NCI-H82 (cell line): ENCODE measurements around the gene CEP112.
"Not testable (repeated sequence)": the region's sequence is repeated elsewhere in the genome, so short reads cannot be mapped to it uniquely, and the experiment has no call there.

Source experiments
- DNase-seq: peaks from one replicate; lab custom pipeline; 2025; lab: John Stamatoyannopoulos, UW

The CEP112 gene

DNA sequence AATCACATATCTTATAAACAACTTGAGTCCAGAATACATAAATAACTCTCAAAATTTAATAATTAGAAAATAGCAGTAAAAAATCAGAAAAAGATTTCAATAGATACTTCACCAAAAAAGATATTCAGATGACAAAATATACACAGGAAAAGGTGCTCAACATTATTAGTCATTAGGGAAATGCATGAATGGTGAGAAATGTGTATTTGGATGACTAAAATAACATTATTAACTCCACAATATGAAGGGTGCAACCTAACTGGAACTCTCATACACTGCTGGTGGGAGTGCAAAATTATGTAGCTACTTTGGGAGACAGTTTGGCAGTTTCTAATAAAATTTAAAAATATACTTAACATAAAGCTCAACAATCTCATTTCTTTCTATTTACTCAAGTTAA, 368.2 kb downstream of the CEP112 start:
- DNase-seq: no peak

DNA sequence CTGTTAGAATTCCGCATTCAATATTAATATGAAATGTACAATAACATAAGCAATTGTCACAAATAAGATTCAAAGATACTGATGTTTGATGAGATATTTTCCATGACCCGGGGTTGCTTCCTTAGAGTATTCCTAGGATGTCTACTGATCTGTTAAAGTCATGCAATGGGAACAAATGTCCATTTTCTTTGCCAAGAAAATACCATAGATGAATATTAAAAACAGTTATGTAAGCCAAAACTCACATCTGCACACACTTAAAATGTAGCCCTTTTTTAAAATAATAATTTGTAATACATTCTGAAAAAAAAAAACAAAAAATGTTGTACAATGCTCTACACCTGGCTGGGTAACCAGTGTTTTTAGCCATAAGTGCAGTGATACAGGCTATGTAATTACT, 371.1 kb downstream of the CEP112 start:
- DNase-seq: no peak

DNA sequence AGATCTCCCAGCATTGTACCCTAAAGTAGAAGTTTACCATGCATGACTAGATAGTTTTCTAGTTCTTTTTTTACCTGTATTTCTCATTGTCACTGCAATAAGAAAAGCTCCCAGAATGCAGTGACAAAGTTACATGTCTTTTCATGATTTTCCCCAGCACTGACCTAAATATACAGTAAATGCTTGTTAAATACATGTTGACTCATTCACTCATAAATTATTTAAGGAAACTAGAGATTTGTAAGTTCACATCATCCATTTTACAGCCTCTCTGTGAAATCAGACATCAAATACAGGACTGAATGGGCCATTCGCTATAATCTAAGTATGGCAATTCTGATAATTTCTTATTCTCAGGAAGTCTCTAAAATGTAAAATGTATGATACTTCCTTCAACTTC, 371.6 kb downstream of the CEP112 start:
- DNase-seq: no peak

DNA sequence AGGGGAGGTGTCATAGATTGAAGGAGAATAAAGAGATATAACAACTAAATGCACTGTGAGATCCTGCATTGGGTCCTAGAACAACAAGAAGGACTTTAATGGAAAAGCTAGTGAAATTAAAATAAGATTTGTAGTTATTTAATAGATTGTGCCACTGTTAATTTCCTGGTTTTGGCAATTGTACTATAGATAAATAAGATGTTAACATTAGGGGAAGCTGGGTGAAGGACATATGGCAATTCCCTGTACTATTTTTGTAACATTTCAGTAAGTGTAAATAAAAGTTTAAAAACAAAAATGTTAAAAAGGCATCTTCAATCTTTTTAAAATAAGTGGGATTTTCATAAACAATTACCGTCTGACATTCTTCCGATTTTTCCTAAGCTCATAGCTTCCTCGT, 372.1 kb downstream of the CEP112 start:
- DNase-seq: no peak

DNA sequence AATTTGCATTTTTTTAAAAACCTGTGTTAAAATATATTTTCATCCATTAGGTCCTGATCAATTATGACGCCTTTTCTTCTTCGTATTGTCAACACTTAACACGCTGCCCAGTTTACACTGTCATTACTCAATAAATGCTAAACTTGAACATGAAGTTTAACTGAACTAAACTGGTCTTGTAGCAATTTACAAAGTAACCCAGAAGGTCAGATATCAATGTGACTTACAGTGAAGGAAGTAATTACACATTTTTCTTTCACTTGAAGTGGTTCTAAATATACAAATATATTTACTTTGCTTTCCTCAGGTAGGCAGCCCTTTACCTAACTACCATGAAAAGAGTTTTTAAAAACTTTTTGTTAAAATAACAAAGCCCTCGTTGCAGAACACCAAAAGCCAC, 374.0 kb downstream of the CEP112 start:
- DNase-seq: no peak

DNA sequence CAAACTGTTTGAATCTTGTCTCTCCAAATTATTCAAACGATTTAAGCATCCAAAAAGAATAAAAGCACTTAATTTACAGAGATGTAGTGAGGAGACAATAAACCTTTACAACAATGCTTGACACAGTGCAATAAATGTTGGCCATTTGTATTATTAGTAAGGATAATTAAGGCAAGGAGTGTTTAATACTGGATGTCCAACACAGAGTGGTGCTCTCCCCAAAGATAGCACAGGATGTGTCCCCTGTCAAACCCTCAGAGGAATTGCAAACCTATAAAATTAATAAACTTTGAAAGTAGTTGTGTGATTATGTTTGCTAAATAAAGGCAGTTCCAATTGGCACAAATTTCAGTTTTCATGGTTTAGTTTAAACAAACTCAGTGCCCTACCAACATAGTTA, 377.5 kb downstream of the CEP112 start:
- DNase-seq: no peak

DNA sequence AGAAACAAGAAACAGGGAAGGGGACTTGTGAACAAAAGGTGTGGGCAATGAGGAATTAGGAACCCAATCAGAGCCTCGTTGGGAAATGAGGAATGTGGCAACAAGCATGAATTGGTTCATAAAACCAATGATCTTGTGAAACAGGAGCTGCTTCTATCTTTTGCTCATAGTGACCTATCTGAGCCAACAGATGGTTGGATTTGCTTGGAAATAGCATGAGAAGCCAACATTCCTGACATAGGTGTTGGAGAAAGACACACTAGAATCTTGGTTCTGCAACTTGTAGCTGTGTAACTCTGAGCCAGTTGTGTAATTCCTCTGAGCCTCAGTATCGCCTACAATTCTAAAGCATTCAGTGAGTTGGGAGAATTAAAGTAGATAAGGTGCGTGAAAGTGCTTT, 378.6 kb downstream of the CEP112 start:
- DNase-seq: no peak

DNA sequence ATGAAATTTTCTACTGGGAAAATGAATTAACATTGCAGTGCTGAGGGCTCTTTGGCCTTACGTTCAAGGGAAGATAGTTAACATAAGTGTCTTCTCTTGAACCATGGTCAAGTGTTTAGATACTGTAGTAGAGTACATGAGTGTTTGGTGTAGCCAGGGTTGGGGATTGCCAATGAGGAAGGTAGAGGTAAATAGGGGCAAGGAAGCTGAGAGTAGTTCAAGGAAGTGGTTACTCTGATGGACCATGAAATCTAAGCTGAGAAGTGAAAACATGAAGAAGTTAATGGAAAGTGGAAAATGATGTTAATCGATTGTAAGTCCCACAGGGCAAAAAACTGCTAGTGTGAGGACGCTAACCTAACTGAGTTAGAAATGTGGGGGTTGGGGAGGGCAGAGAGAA, 380.9 kb downstream of the CEP112 start:
- DNase-seq: no peak

DNA sequence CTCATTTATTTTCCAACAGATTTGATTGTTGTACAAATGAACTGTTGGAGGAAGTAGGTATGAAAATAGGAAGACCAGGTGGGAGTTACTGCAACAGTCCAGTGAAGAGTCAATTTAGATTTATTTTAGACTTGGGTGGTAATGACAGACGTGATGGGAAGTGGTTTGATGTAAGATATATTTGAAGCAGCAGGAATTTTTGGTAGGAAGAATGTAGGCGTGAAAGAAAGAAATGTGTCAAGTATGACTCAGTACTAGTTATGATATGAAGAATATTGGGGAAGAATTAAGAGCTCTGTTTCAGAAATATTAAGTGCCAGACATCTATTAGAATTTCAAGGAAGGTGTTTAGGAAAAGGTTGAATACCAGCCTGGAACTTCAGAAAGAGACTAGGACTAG, 382.6 kb downstream of the CEP112 start:
- no peak for DNase-seq

DNA sequence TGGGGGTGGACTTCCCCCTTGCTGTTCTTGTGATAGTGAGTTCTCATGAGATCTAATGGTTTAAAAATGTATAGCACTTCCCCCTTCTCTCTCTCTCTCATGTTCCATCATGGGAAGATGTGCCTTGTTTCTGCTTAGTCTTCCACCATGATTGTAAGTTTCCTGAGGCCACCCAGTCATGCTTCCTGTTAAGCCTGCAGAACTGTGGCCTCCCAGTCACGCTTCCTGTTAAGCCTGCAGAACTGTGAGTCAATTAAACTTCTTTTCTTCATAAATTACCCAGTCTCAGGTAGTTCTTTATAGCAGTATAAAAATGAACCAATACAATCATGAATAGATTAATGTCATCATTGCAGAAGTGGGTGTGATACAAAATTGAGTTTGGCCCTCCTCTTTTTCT, 383.4 kb downstream of the CEP112 start:
- not testable (repeated sequence) for DNase-seq

DNA sequence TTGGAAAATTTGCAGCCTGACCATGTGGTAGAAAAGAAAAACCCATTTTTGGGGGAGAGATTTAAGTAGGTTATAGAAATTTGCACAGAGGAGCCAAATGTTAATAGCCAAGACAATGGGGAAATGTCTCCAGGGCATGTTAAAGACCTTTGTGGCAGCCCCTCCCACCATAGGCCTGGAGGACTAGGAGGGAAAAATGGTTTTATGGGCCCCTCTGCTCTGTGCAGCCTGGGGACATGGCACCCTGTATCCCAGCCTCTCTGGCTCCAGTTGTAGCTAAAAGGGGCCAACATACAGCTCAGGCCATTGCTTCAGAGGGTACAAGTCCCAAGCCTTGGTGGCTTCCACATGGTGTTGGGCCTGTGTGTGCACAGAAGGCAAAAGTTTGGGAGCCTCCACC, 384.6 kb downstream of the CEP112 start:
- DNase-seq: no peak

DNA sequence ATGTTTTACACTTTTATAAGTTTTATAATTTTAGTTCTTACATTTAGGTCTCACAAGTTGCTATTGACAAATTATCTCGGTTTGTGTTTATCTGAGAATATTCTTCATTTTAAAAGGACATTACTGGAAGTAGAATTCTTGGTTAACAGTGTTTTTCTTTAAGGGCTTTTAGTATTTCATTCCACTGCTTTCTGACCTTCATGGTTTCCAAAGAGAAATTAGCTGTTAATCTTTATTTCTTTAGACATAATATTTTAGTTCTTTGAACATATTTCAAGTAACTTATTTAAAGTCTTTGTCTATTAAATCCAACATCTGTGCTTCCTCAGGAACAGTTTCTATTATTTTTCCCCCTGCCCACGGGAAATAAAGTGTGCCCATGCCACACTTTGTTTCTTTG, 390.4 kb downstream of the CEP112 start:
- no peak for DNase-seq

DNA sequence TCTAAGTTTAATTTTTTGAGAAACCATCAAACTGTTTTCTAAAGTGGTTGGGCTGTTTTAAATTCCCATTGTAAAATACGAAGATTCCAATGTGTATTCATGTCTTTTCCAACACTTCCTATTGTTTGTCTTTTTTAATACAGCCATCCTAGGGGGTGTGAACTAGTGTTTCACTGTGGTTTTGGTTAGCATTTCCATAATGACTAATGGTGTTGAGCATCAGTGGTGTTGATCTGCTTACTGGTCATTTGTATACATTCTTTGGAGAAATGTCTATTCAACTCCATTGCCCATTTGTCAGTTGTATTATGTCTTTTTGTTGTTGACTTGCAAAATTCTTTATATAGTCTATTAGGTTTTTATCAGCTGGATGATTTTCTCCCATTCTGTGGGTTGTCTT, 391.3 kb downstream of the CEP112 start:
- no peak for DNase-seq

DNA sequence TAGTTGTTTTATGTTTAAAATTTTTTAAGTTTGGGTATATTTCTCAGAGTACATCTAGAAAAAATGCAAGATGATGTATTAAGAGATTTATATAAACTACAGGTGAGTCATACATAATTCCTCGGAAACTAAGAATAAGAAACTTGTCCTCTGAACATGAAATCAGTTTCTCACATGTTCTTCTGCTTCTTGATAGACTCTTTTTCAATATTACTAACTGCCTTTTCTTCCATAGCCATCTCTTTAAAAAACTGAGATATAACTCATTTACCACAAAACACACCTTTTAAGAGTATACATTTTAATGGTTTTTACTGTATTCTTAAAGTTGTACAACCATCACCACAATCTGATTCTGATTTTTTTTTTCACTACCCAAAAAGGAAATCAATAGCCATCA, 392.1 kb downstream of the CEP112 start:
- DNase-seq: no peak

DNA sequence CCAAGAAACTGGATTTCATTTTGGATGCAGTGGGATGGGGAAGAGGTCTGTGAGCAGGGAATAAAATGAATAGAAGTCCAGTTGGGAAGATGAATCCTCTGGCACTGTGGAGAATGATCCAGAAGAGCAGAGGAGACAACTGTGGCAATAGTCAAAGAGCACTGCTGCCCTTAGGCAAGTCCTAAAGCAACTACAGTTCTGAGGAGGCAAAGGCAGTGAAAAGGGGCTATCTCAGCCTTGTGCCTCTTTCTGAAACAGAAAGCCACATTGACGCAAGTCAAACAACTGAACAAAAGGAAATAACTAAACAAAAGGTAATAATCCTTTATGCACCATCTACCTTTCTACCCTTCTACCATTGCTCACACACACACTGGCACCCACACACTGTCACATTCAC, 392.5 kb downstream of the CEP112 start:
- DNase-seq: no peak

DNA sequence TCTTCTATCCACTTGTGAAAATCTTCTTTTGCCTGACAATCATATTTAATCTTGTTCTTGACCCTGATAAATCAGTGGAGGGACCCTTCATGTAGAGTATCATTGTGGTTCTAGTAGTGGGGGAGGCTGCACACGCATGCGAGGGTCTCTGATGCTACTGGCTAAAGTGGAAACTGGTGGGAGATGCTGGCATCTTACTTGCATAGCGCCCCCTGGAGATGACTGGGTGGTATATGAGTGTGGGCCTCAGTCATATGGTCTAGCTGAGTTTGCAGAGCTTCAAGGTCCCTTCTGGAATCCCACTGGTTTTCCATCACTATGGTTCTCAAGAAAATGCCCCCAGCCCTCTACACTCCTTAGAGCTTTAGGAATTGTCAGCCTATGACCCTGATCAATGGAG, 394.1 kb downstream of the CEP112 start:
- DNase-seq: peak; percentile 66

DNA sequence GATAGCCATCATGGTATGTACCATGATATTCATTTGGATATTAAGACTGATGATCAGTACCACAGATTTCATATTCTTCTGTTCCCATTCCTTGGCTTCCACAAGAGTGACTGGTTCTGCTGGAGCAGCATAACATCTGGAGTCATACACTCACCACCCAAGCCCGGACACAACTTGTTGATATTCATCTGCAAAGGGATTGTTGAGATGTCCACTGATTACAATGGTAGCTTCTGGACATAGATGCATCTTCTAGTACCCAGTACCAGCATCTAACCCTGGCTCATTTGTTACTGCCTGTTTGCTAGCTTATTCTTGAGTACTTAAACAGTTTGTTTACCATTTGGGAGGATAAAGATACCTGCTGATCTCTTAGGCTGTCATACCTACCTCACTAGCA, 394.8 kb downstream of the CEP112 start:
- no peak for DNase-seq

DNA sequence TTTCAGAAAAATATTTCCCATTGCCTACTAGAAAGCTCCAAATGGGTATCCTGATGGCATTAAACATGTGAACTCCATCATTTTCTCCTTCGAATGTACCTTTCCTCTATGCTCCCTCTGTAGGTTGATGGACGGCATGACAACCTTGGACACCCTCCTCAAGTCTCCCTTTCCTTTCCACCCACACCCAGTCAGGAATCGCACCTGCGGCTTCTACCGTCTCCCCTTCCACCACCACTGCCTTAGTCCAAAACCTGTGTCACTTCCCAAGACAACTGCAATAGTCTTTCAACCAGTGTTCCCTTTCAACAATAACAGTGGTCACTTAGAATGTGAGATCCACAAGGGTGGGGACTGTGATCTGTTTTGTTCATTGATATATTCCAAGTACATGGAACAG, 397.4 kb downstream of the CEP112 start:
- DNase-seq: peak; percentile 56

DNA sequence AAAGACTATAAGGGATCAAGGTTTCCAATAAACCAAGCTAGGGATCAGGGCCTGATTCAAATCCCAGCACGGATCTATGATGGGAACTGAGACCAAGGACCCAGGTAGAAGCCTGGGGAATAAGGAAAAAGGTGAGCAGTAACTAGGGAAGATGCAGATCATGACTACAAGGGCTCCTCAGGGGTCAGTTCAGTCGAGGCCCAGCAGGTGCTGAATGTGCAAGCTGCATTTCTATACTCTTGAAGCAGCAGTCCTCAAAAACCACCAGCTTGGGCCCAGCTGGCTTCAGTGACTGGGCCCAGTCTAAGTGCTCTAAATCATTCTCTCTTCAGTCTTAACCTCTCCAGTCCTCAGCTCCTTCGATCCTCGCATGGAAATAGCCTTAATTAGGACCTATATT, 401.7 kb downstream of the CEP112 start:
- DNase-seq: no peak

DNA sequence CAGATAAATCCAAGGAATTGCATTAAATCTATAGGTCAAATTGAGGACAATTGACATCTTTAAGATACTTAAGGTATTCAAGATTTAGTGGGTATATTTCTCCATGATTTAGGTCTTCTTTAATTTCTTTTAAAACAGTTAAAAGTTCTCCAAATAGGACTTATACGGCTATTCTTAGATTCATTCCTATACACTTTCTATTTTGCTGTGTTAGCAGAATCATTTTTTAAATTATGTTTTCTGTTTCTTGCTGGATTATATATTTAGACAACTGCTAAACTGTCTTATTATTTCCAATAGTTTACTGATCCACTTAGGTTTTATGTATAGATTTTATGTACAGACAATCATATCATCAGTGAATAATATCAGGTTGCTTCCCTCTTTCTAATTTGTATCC, 404.4 kb downstream of the CEP112 start:
- no peak for DNase-seq

DNA sequence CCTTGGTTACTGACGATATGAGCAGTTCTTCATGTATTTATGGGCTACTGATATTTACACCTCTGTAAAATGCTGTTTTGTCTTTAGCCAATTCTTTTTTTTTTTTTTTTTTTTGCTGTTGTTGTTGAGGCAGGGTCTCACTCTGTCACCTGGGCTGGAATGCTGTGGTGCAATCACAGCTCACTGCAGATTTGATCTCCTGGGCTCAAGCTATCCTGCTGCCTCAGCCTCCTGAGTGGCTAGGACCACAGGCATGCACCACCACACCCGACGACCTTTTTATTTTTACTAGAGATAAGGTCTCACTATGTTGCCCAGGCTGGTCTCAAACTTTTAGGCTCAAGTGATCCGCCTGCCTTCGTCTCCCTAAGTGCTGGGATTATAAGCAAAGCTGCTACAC, 405.5 kb downstream of the CEP112 start:
- DNase-seq: no peak

DNA sequence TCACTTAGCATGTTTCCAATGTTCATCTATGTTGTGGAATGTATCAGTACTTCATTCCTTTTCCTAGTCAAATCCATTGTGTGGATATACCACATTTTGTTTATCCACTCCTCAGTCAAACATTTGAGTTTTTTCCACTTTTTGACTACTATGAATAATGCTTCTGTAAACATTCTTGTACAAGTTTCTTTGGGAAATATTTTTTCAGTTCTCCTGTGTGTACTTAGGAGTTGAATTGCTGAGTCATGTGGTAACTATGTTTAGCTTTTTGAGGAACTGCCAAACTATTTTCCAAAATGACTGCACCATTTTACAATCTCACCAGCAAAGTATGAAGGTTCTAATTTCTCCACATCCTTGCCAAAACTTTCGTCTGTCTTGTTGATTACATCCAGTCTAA, 406.8 kb downstream of the CEP112 start:
- no peak for DNase-seq

DNA sequence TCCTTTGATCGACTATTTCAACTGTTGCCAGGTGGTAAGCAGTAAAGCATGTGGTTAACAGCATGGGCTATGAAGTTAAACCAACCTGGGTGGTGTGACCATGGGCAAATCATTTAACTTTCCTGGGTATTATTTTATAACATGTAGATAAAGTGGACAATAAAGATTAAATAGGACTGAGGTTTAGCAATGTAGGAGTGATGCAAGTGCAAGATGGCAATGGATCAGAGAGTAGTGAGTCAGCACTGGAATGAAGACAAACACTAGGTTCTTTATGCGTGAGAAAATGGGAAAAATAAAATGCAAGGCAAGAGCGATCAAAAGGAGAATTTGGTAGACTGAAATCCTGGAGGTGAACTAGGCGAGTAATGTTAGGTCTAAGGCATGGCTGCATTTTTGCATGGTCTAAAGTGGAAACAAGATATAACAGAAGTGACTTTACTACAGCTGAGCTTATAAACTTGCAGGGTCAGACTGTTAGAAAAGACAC, 408.0 kb downstream of the CEP112 start:
- DNase-seq: no peak

DNA sequence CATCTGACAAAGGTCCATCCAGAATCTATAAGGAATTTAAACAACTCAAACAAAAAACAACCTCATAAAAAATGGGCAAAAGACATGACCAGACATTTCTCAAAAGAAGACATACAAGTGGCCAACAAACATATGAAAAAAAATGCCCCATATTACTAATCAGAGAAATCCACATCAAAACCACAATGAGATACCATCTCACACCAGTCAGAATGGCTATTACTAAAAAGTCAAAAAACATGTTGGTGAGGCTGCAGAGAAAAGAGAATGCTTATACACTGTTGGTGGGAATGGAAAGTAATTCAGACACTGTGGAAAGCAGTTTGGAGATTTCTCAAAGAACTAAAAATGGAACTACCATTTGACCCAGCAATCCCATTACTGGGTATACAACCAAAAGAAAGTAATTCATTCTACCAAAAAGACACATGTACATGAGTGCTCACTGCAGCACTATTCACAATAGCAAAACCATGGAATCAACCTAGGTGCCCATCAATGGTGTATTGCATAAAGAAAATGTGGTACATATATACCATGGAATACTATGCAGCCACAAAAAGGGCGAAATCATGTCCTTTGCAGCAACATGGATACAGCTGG, 409.7 kb downstream of the CEP112 start:
- not testable (repeated sequence) for DNase-seq

DNA sequence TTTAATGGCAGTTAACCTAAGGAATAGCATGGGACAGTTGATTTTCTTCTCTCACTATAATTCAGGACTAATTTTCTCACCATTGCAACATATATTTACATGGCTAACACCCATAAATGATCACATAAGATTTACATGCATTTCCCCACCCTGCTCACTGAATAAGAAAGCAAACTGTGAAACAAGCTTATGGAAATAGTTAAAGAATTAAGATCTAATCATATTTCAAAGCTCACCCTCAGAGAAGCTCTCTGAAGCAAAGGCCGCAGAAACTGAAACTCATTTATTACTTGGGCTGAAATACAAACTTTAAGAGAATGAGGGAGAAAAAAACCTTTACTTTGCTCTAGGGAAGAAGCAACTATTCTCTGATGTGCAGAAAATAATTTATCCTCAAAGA, 411.8 kb downstream of the CEP112 start:
- DNase-seq: no peak
